ENCODE results near the gene RNF135. TPM values are rescaled to one million over a fixed set of nuclear protein-coding genes. Genes with fewer than 3 reads are reported as not detected.
"Not testable (repeated sequence)": the region's sequence is repeated elsewhere in the genome, so short reads cannot be mapped to it uniquely, and the experiment has no call there.

Gene RNF135
- polyA plus RNA-seq, 1 donor from 2014 or later = 0.17 TPM

GRCh38 chr17:31031841-31032240, 61.0 kb downstream of the RNF135 start:
- no peak overlapping the region for H3K9ac ChIP-seq (ENCODE audit: low read length)
- no peaks in the 10 kb centered on the region for H3K9me2 ChIP-seq (ENCODE audit: insufficient read depth, low read length)
- no peaks in the 10 kb centered on the region for H3K27me3 ChIP-seq (ENCODE audit: insufficient read depth, low read depth, low read length)
- H3K4me3 ChIP-seq (ENCODE audit: low read length) = peak overlapping the region; percentile 35
- H3K27ac ChIP-seq (ENCODE audit: low read length) = no peak overlapping the region
- TF ChIP-seq SMC3 (conservative IDR thresholded peaks at IDR 0.05; ENCODE audit: poor library complexity) (no peak), REST (IDR thresholded peaks at IDR 0.05; ENCODE audit: borderline replicate concordance) (no peak), CTCF (IDR thresholded peaks at IDR 0.05; ENCODE audit: poor library complexity, severe bottlenecking) (no peak), MXI1 (conservative IDR thresholded peaks at IDR 0.05; ENCODE audit: poor library complexity, severe bottlenecking) (no peak), POLR2AphosphoS5 (IDR thresholded peaks at IDR 0.05) (no peak), TAF1 (IDR thresholded peaks at IDR 0.05; ENCODE audit: low read depth) (no peak), EZH2 (IDR thresholded peaks at IDR 0.05; ENCODE audit: borderline replicate concordance, insufficient read depth, low read length, poor library complexity, severe bottlenecking) (no peak), EP300 (conservative IDR thresholded peaks at IDR 0.05; ENCODE audit: poor library complexity, severe bottlenecking) (no peak)
- no peaks in the 10 kb centered on the region for H4K20me1 ChIP-seq (ENCODE audit: insufficient read depth)
- no peak overlapping the region for H3K4me2 ChIP-seq (ENCODE audit: low read length)
- no peaks in the 10 kb centered on the region for H3K79me2 ChIP-seq (replicated peaks; ENCODE audit: insufficient read depth, low read length)
- no peak overlapping the region for H2AFZ ChIP-seq (ENCODE audit: low read depth, low read length)
- no peaks in the 10 kb centered on the region for H3F3A ChIP-seq (ENCODE audit: insufficient read depth, low read length, poor library complexity, severe bottlenecking)
- H3K36me3 ChIP-seq (ENCODE audit: insufficient read depth, low read length) = no peaks in the 10 kb centered on the region
- H3K9me3 ChIP-seq (ENCODE audit: low read length) = no peaks in the 10 kb centered on the region

- H3K36me3 ChIP-seq (ENCODE audit: insufficient read depth, low read length); H3K27me3 ChIP-seq (ENCODE audit: insufficient read depth, low read depth, low read length); H3K9ac ChIP-seq (ENCODE audit: low read length): not testable (repeated sequence)
Observed at GRCh38 chr17:31035611-31036010, 64.8 kb downstream of the RNF135 start.

GRCh38 chr17:31040837-31041236, 70.0 kb downstream of the RNF135 start:
- H3K36me3 ChIP-seq (ENCODE audit: insufficient read depth, low read length); H3K27ac ChIP-seq (ENCODE audit: low read length); H3K27me3 ChIP-seq (ENCODE audit: insufficient read depth, low read depth, low read length); H3K79me2 ChIP-seq (replicated peaks; ENCODE audit: insufficient read depth, low read length); H3F3A ChIP-seq (ENCODE audit: insufficient read depth, low read length, poor library complexity, severe bottlenecking); H3K9me2 ChIP-seq (ENCODE audit: insufficient read depth, low read length); H3K9ac ChIP-seq (ENCODE audit: low read length); H3K9me3 ChIP-seq (ENCODE audit: low read length); H2AFZ ChIP-seq (ENCODE audit: low read depth, low read length); H4K20me1 ChIP-seq (ENCODE audit: insufficient read depth); H3K4me3 ChIP-seq (ENCODE audit: low read length); H3K4me2 ChIP-seq (ENCODE audit: low read length): not testable (repeated sequence)

More at GRCh38 chr17:31035611-31036010, 64.8 kb downstream of the RNF135 start:
- H3K4me2 ChIP-seq (ENCODE audit: low read length); H3K79me2 ChIP-seq (replicated peaks; ENCODE audit: insufficient read depth, low read length); H3K4me3 ChIP-seq (ENCODE audit: low read length); H3K9me3 ChIP-seq (ENCODE audit: low read length); H3F3A ChIP-seq (ENCODE audit: insufficient read depth, low read length, poor library complexity, severe bottlenecking); H3K27ac ChIP-seq (ENCODE audit: low read length); H3K9me2 ChIP-seq (ENCODE audit: insufficient read depth, low read length); H4K20me1 ChIP-seq (ENCODE audit: insufficient read depth); H2AFZ ChIP-seq (ENCODE audit: low read depth, low read length): not testable (repeated sequence)

GRCh38 chr17:31042378-31042777, 71.5 kb downstream of the RNF135 start:
- not testable (repeated sequence) for H3F3A ChIP-seq (ENCODE audit: insufficient read depth, low read length, poor library complexity, severe bottlenecking); H2AFZ ChIP-seq (ENCODE audit: low read depth, low read length); H4K20me1 ChIP-seq (ENCODE audit: insufficient read depth)

GRCh38 chr17:31046856-31047425, 76.1 kb downstream of the RNF135 start:
- not testable (repeated sequence) for H3K4me3 ChIP-seq (ENCODE audit: low read length); H3K9ac ChIP-seq (ENCODE audit: low read length)

More at GRCh38 chr17:31042378-31042777, 71.5 kb downstream of the RNF135 start:
- not testable (repeated sequence) for H3K9ac ChIP-seq (ENCODE audit: low read length); H3K79me2 ChIP-seq (replicated peaks; ENCODE audit: insufficient read depth, low read length); H3K9me2 ChIP-seq (ENCODE audit: insufficient read depth, low read length); H3K27ac ChIP-seq (ENCODE audit: low read length); H3K4me2 ChIP-seq (ENCODE audit: low read length); H3K36me3 ChIP-seq (ENCODE audit: insufficient read depth, low read length); H3K4me3 ChIP-seq (ENCODE audit: low read length); H3K9me3 ChIP-seq (ENCODE audit: low read length); H3K27me3 ChIP-seq (ENCODE audit: insufficient read depth, low read depth, low read length)

More at GRCh38 chr17:31046856-31047425, 76.1 kb downstream of the RNF135 start:
- H3K9me3 ChIP-seq (ENCODE audit: low read length); H3K79me2 ChIP-seq (replicated peaks; ENCODE audit: insufficient read depth, low read length); H3K27me3 ChIP-seq (ENCODE audit: insufficient read depth, low read depth, low read length); H3K36me3 ChIP-seq (ENCODE audit: insufficient read depth, low read length); H4K20me1 ChIP-seq (ENCODE audit: insufficient read depth); H3K9me2 ChIP-seq (ENCODE audit: insufficient read depth, low read length); H3F3A ChIP-seq (ENCODE audit: insufficient read depth, low read length, poor library complexity, severe bottlenecking); H3K27ac ChIP-seq (ENCODE audit: low read length); H2AFZ ChIP-seq (ENCODE audit: low read depth, low read length); H3K4me2 ChIP-seq (ENCODE audit: low read length): not testable (repeated sequence)
